Liver (tissue), 9 donors: ENCODE measurements around the gene GFRA1. TPM values are rescaled to one million over a fixed set of nuclear protein-coding genes. Genes with fewer than 3 reads are reported as not detected.

Experiments
- DNase-seq: peaks from one replicate; pipeline ENCODE4 v3.0.0-alpha.2; 2017; ENCODE audit warnings: low spot score
- H3K27ac ChIP-seq, 2 donors: one replicate each; pipeline ENCODE4 v1.7.0; 2013; ENCODE audit warnings: inconsistent platforms in 2 of 2, low read length in 2 of 2, control low read depth in 1 of 2, low read depth in 1 of 2, mild to moderate bottlenecking in 1 of 2
- H3K27me3 ChIP-seq, 4 donors: one replicate each; pipeline versions ENCODE4 v1.6.1 to v1.7.0; 2013; ENCODE audit warnings: low read length in 3 of 4, inconsistent platforms in 1 of 4, mild to moderate bottlenecking in 1 of 4, moderate library complexity in 1 of 4; ENCODE audit not compliant: control insufficient read depth in 4 of 4, insufficient read depth in 4 of 4
- H3K36me3 ChIP-seq, 4 donors: one replicate each; pipeline versions ENCODE4 v1.6.1 to v1.7.0; 2013; ENCODE audit warnings: low read length in 3 of 4, mild to moderate bottlenecking in 3 of 4, low read depth in 1 of 4, moderate library complexity in 1 of 4; ENCODE audit not compliant: control insufficient read depth in 4 of 4, insufficient read depth in 3 of 4
- H3K4me1 ChIP-seq, 4 donors: one replicate each; pipeline versions ENCODE4 v1.6.1 to v1.7.0; 2013; ENCODE audit warnings: low read length in 3 of 4, mild to moderate bottlenecking in 3 of 4, moderate library complexity in 1 of 4; ENCODE audit not compliant: control insufficient read depth in 4 of 4, insufficient read depth in 4 of 4
- H3K4me3 ChIP-seq, 3 donors: one replicate each; pipeline versions ENCODE4 v1.6.1 to v1.7.0; 2013; ENCODE audit warnings: low read length in 3 of 3, control low read depth in 1 of 3, low read depth in 1 of 3, mild to moderate bottlenecking in 1 of 3
- H3K9ac ChIP-seq, 2 donors: one replicate each; pipeline ENCODE4 v1.7.0; 2013; ENCODE audit warnings: low read length in 2 of 2, mild to moderate bottlenecking in 2 of 2, moderate library complexity in 2 of 2, control low read depth in 1 of 2, low read depth in 1 of 2
- H3K9me3 ChIP-seq, 4 donors: one replicate each; pipeline versions ENCODE4 v1.6.1 to v1.7.0; 2013; ENCODE audit warnings: low read length in 3 of 4; ENCODE audit not compliant: control insufficient read depth in 4 of 4
- CTCF ChIP-seq: fragments of 150-350 bp; IDR thresholded peaks from 2 replicates; pipeline ENCODE4 v1.5.1; 2017; ENCODE audit warnings: improper control_type of control experiment, low read depth, low read length; ENCODE audit not compliant: missing input control
- EGR1 ChIP-seq, 2 donors: IDR thresholded peaks; 2 replicates each; pipeline ENCODE4 v1.6.1; 2016 to 2018; ENCODE audit warnings: antibody characterized with exemption in 2 of 2, low read depth in 2 of 2
- FOXA1 ChIP-seq: IDR thresholded peaks from 2 replicates; pipeline ENCODE4 v1.6.1; 2016; ENCODE audit warnings: antibody characterized with exemption
- GABPA ChIP-seq, 2 donors: IDR thresholded peaks in 1 of 2; conservative IDR thresholded peaks in 1 of 2; 2 replicates each; pipeline ENCODE4 v1.6.1; 2016; ENCODE audit warnings: antibody characterized with exemption in 2 of 2, mild to moderate bottlenecking in 1 of 2, moderate library complexity in 1 of 2
- HNF4A ChIP-seq, 2 donors: conservative IDR thresholded peaks; 2 replicates each; pipeline ENCODE4 v1.6.1; 2016; ENCODE audit warnings: antibody characterized with exemption in 2 of 2, mild to moderate bottlenecking in 2 of 2
- HNF4G ChIP-seq: IDR thresholded peaks from 2 replicates; pipeline ENCODE4 v1.6.1; 2016; ENCODE audit warnings: antibody characterized with exemption
- JUND ChIP-seq, 2 donors: IDR thresholded peaks; 2 replicates each; pipeline ENCODE4 v1.6.1; 2016; ENCODE audit warnings: antibody characterized with exemption in 2 of 2
- MAX ChIP-seq: IDR thresholded peaks from 2 replicates; pipeline ENCODE4 v1.6.1; 2016; ENCODE audit warnings: antibody characterized with exemption
- NR2F2 ChIP-seq: IDR thresholded peaks from 2 replicates; pipeline ENCODE4 v1.6.1; 2016; ENCODE audit warnings: antibody characterized with exemption
- RAD21 ChIP-seq, 2 donors: IDR thresholded peaks; 2 replicates each; pipeline ENCODE4 v1.6.1; 2016; ENCODE audit warnings: antibody characterized with exemption in 2 of 2, mild to moderate bottlenecking in 2 of 2
- REST ChIP-seq: IDR thresholded peaks from 2 replicates; pipeline ENCODE4 v1.6.1; 2016; ENCODE audit warnings: antibody characterized with exemption, mild to moderate bottlenecking
- SP1 ChIP-seq: IDR thresholded peaks from 2 replicates; pipeline ENCODE4 v1.6.1; 2018; ENCODE audit warnings: antibody characterized with exemption, mild to moderate bottlenecking
- YY1 ChIP-seq: IDR thresholded peaks from 2 replicates; pipeline ENCODE4 v1.6.1; 2016; ENCODE audit warnings: antibody characterized with exemption, mild to moderate bottlenecking
- ZBTB33 ChIP-seq: IDR thresholded peaks from 2 replicates; pipeline ENCODE4 v1.6.1; 2016; ENCODE audit warnings: antibody characterized with exemption
- WGBS: extraction: QIAGEN DNeasy Blood & Tissue Kit; methylation state at CpG from one replicate; pipeline ENCODE4 v1.1.7; 2013; 5-methylcytosine and 5-hydroxymethylcytosine counted together
- polyA plus RNA-seq, 2 donors: library from polyadenylated mRNA; stranded (reverse) in 1 of 2; unstranded in 1 of 2; fragments of 200-250 nt in 1 of 2; fragments of >200 nt in 1 of 2; fragmentation: Nextera tagmentation in 1 of 2; extraction: Ambion mirVana in 1 of 2; gene quantifications; one replicate each; pipeline versions ENCODE4 v1.2.1 to v1.2.3, GENCODE V29; 2013 to 2015
- total RNA-seq, 2 donors: library from RNA; depleted of rRNA; stranded (reverse); fragments of >200 nt; gene quantifications; one replicate each; pipeline ENCODE4 v1.2.3, GENCODE V29; 2014
- donor health status: healthy.
- donor health status: healthy.
- donor health status: healthy.
- donor health status: healthy.
- donor health status: healthy.

GFRA1 gene
- total and polyA plus RNA-seq, 4 donors = 14.2 to 53.6 (median 17.8) TPM

- TF ChIP-seq ZBTB33 = no peak
- TF ChIP-seq HNF4G = no peak
Measured at GRCh38 chr10:116029826-116030225, 243.2 kb downstream of the GFRA1 start (continued).

- DNase-seq = no peak
- no peak for TF ChIP-seq HNF4G
- no peak for TF ChIP-seq SP1
- no peak for TF ChIP-seq EGR1 (IDR thresholded peaks at IDR 0.05; ENCODE audit: low read depth in 2 of 2)
- TF ChIP-seq REST = no peak
- no peak for TF ChIP-seq GABPA (IDR thresholded peaks at IDR 0.05 in 1 of 2, conservative IDR thresholded peaks at IDR 0.05 in 1 of 2)
- no peak for TF ChIP-seq NR2F2
- TF ChIP-seq ZBTB33 = no peak
- TF ChIP-seq FOXA1 = no peak
- TF ChIP-seq JUND (IDR thresholded peaks at IDR 0.05) = no peak
- no peak for TF ChIP-seq YY1
- TF ChIP-seq MAX = no peak
- no peak for TF ChIP-seq CTCF
- no peak for TF ChIP-seq HNF4A (conservative IDR thresholded peaks at IDR 0.05)
- no peak for TF ChIP-seq RAD21 (IDR thresholded peaks at IDR 0.05)
- H3K9me3 ChIP-seq = no peaks in the 10 kb centered on the region
- no peaks in the 10 kb centered on the region for H3K27me3 ChIP-seq
- H3K36me3 ChIP-seq = no peaks in the 10 kb centered on the region
- H3K27ac ChIP-seq = no peak overlapping the region
- peaks cover 5 to 14% (median 10%) of the 10 kb centered on the region in 4 donors for H3K4me1 ChIP-seq
- no peak overlapping the region for H3K4me3 ChIP-seq
- no peak overlapping the region for H3K9ac ChIP-seq
- 80% methylated on average over 6 of the region's 6 CpGs for WGBS
Measured at GRCh38 chr10:116027355-116027754, 245.7 kb downstream of the GFRA1 start.
